HFFc6 (cell line): ENCODE results near the gene ZEB2. TPM values are rescaled to one million over a fixed set of nuclear protein-coding genes. Genes with fewer than 3 reads are reported as not detected.

Source experiments
- DNase-seq: peaks from one replicate; pipeline ENCODE4 v3.0.0-alpha.2; 2018
- H3K27ac Mint-ChIP-seq: 2 replicates; pipeline ENCODE4 v1.8.0; 2020; ENCODE audit warnings: mild to moderate bottlenecking, mixed read lengths
- H3K27me3 Mint-ChIP-seq: 2 replicates; pipeline ENCODE4 v1.8.0; 2021; ENCODE audit warnings: mild to moderate bottlenecking, moderate library complexity, mixed read lengths; ENCODE audit not compliant: insufficient read depth
- H3K36me3 Mint-ChIP-seq: 2 replicates; pipeline ENCODE4 v1.8.0; 2021; ENCODE audit warnings: low read depth, mixed read lengths
- H3K4me1 Mint-ChIP-seq: 2 replicates; pipeline ENCODE4 v1.8.0; 2020; ENCODE audit warnings: low read depth, mixed read lengths
- H3K4me3 Mint-ChIP-seq: 2 replicates; pipeline ENCODE4 v1.8.0; 2020; ENCODE audit warnings: mild to moderate bottlenecking, moderate library complexity, mixed read lengths
- H3K9me3 Mint-ChIP-seq: 2 replicates; pipeline ENCODE4 v1.8.0; 2020; ENCODE audit warnings: mild to moderate bottlenecking, mixed read lengths
- CTCF ChIP-seq: fragments of 200-600 bp; sonication (generic); IDR thresholded peaks from 2 replicates; pipeline ENCODE4 v1.5.0; 2021; ENCODE audit warnings: antibody characterized with exemption, mild to moderate bottlenecking
- total RNA-seq, 6 experiments: library from RNA; stranded (reverse); fragmentation: NEBNext Ultra II Directional; extraction: Animal tissue kit (Norgen Biotek cat#: 25700); gene quantifications; 2 replicates in 1 of 6; 3 replicates in 5 of 6; pipeline ENCODE4 v1.2.3, GENCODE V29; 2021

ZEB2 gene
- total RNA-seq, 6 experiments from 2014 or later, result 57.0 to 76.3 (median 62.8) TPM

- no peak for DNase-seq
- Mint-ChIP-seq H3K9me3 (no peaks in the 10 kb centered on the region), H3K27me3 (no peaks in the 10 kb centered on the region), H3K4me3 (no peak overlapping the region), H3K36me3 (no peaks in the 10 kb centered on the region), H3K27ac (no peak overlapping the region), H3K4me1 (peaks cover 11% of the 10 kb centered on the region; the same call in 1 of the 2 replicates)
- TF ChIP-seq CTCF, result no peak
Measured at GRCh38 chr2:144349674-144350073, 170.2 kb downstream of the ZEB2 start.

- Mint-ChIP-seq H3K9me3 (no peaks in the 10 kb centered on the region), H3K27ac (no peak overlapping the region)
- no peak for TF ChIP-seq CTCF
Measured at GRCh38 chr2:144348846-144349245, 171.1 kb downstream of the ZEB2 start.

GRCh38 chr2:144346229-144346628 is 173.7 kb downstream of the ZEB2 start:
- Mint-ChIP-seq H3K27me3 (no peaks in the 10 kb centered on the region), H3K4me3 (no peak overlapping the region), H3K4me1 (peaks cover 3% of the 10 kb centered on the region; the same call in 1 of the 2 replicates)

More at GRCh38 chr2:144348846-144349245, 171.1 kb downstream of the ZEB2 start:
- no peak for DNase-seq
- no peak overlapping the region for H3K4me3 Mint-ChIP-seq
- H3K27me3 Mint-ChIP-seq, result no peaks in the 10 kb centered on the region
- H3K36me3 Mint-ChIP-seq, result no peaks in the 10 kb centered on the region
- peaks cover 11% of the 10 kb centered on the region; the same call in 1 of the 2 replicates for H3K4me1 Mint-ChIP-seq

GRCh38 chr2:144343145-144343544 is 176.8 kb downstream of the ZEB2 start:
- Mint-ChIP-seq H3K27ac (no peak overlapping the region), H3K4me1 (no peaks in the 10 kb centered on the region; the same call in 1 of the 2 replicates), H3K36me3 (no peaks in the 10 kb centered on the region), H3K27me3 (no peaks in the 10 kb centered on the region; the same call in 1 of the 2 replicates), H3K9me3 (no peaks in the 10 kb centered on the region), H3K4me3 (no peak overlapping the region)
- no peak for TF ChIP-seq CTCF
- no peak for DNase-seq

More at GRCh38 chr2:144346229-144346628, 173.7 kb downstream of the ZEB2 start:
- no peak for TF ChIP-seq CTCF
- no peaks in the 10 kb centered on the region for H3K36me3 Mint-ChIP-seq
- H3K27ac Mint-ChIP-seq, result no peak overlapping the region
- H3K9me3 Mint-ChIP-seq, result no peaks in the 10 kb centered on the region
- DNase-seq, result no peak

GRCh38 chr2:144341538-144341937 is 178.4 kb downstream of the ZEB2 start:
- H3K36me3 Mint-ChIP-seq, result no peaks in the 10 kb centered on the region; the same call in 1 of the 2 replicates
- H3K9me3 Mint-ChIP-seq, result no peaks in the 10 kb centered on the region
- no peaks in the 10 kb centered on the region; the same call in 1 of the 2 replicates for H3K4me1 Mint-ChIP-seq
- H3K4me3 Mint-ChIP-seq, result no peak overlapping the region
- H3K27ac Mint-ChIP-seq, result no peak overlapping the region
- TF ChIP-seq CTCF, result no peak
- DNase-seq, result no peak
- no peaks in the 10 kb centered on the region; the same call in 1 of the 2 replicates for H3K27me3 Mint-ChIP-seq
